ENCODE results near the gene COIL. TPM values are rescaled to one million over a fixed set of nuclear protein-coding genes. Genes with fewer than 3 reads are reported as not detected.

Gene COIL
- total and polyA plus RNA-seq, 2 donors (not counting 1 experiment from before 2014, with no cell fraction given), result 3.7 to 19.8 TPM

Other genes starting within 250 kb of the COIL start
- gene C17orf67, start 127.1 kb downstream of the COIL start, total RNA-seq, result 10.0 and 10.6 TPM in 2 replicates
- 4.4 and 5.0 TPM in 2 replicates for gene C17orf67, start 127.1 kb downstream of the COIL start, polyA plus RNA-seq
- 28.1 and 33.9 TPM in 2 replicates for gene DGKE, start 126.9 kb downstream of the COIL start, total RNA-seq
- 5.7 and 8.9 TPM in 2 replicates for gene DGKE, start 126.9 kb downstream of the COIL start, polyA plus RNA-seq
- 87.4 and 92.4 TPM in 2 replicates for gene TRIM25, start 47.0 kb downstream of the COIL start, total RNA-seq
- gene TRIM25, start 47.0 kb downstream of the COIL start, polyA plus RNA-seq, result 32.6 and 38.5 TPM in 2 replicates
- gene SCPEP1, start 17.1 kb upstream of the COIL start, total RNA-seq, result 66.6 and 66.9 TPM in 2 replicates
- 121 and 134 TPM in 2 replicates for gene SCPEP1, start 17.1 kb upstream of the COIL start, polyA plus RNA-seq
- gene AKAP1, start 124.2 kb upstream of the COIL start, total RNA-seq, result 20.1 and 27.1 TPM in 2 replicates
- 26.6 and 32.7 TPM in 2 replicates for gene AKAP1, start 124.2 kb upstream of the COIL start, polyA plus RNA-seq

All from B cell (primary cell).